H9 (cell line): Measurements from ENCODE around the gene SMIM32. TPM values are rescaled to one million over a fixed set of nuclear protein-coding genes. Genes with fewer than 3 reads are reported as not detected.

Source experiments
- DNase-seq: peaks from one replicate; pipeline ENCODE4 v3.0.0-alpha.2; 2017
- H2AFZ ChIP-seq: one replicate; pipeline ENCODE4 v1.6.1; 2013; ENCODE audit warnings: mild to moderate bottlenecking, low read length, control low read depth, moderate library complexity
- H2AK5ac ChIP-seq: 2 replicates; pipeline ENCODE4 v1.6.1; 2013; ENCODE audit warnings: low read length, control low read depth, mixed read lengths; ENCODE audit not compliant: insufficient read length
- H2BK120ac ChIP-seq: one replicate; pipeline ENCODE4 v1.6.1; 2013; ENCODE audit warnings: low read depth, mild to moderate bottlenecking, low read length, control low read depth, inconsistent platforms; ENCODE audit not compliant: poor library complexity, severe bottlenecking
- H2BK12ac ChIP-seq: 2 replicates; pipeline ENCODE4 v1.6.1; 2013; ENCODE audit warnings: low read length, control low read depth, mixed read lengths, low read depth; ENCODE audit not compliant: insufficient read length
- H2BK15ac ChIP-seq: 2 replicates; pipeline ENCODE4 v1.6.1; 2013; ENCODE audit warnings: low read depth, low read length, control low read depth
- H2BK20ac ChIP-seq: one replicate; pipeline ENCODE4 v1.6.1; 2013; ENCODE audit warnings: low read depth, mild to moderate bottlenecking, low read length, control low read depth, inconsistent platforms; ENCODE audit not compliant: poor library complexity, severe bottlenecking
- H2BK5ac ChIP-seq: 2 replicates; pipeline ENCODE4 v1.6.1; 2013; ENCODE audit warnings: low read length, control low read depth, mixed read lengths; ENCODE audit not compliant: insufficient read length
- H3K14ac ChIP-seq: 2 replicates; pipeline ENCODE4 v1.6.1; 2013; ENCODE audit warnings: low read length, control low read depth; ENCODE audit not compliant: insufficient read depth
- H3K18ac ChIP-seq: 2 replicates; pipeline ENCODE4 v1.6.1; 2013; ENCODE audit warnings: low read depth, mild to moderate bottlenecking, mixed read lengths, low read length, control low read depth; ENCODE audit not compliant: insufficient read length
- H3K23ac ChIP-seq: 2 replicates; pipeline ENCODE4 v1.6.1; 2013; ENCODE audit warnings: low read length, control low read depth, mixed read lengths, low read depth; ENCODE audit not compliant: insufficient read length
- H3K23me2 ChIP-seq: 2 replicates; pipeline ENCODE4 v1.6.1; 2013; ENCODE audit warnings: low read depth, mild to moderate bottlenecking, mixed read lengths, low read length, control low read depth; ENCODE audit not compliant: insufficient read length, poor library complexity, severe bottlenecking
- H3K27ac ChIP-seq: 2 replicates; pipeline ENCODE4 v1.5.1; 2013; ENCODE audit warnings: low read length, control low read depth, mixed read lengths, low read depth; ENCODE audit not compliant: insufficient read length
- H3K27me3 ChIP-seq: 2 replicates; pipeline ENCODE4 v1.6.1; 2013; ENCODE audit warnings: low read length, control low read depth, inconsistent platforms; ENCODE audit not compliant: insufficient read depth
- H3K4ac ChIP-seq: 2 replicates; pipeline ENCODE4 v1.6.1; 2013; ENCODE audit warnings: low read depth, mild to moderate bottlenecking, control low read depth, inconsistent platforms, low read length, moderate library complexity
- H3K4me1 ChIP-seq: 2 replicates; pipeline ENCODE4 v1.6.1; 2013; ENCODE audit warnings: low read length, control low read depth, inconsistent platforms; ENCODE audit not compliant: insufficient read depth
- H3K4me2 ChIP-seq: 2 replicates; pipeline ENCODE4 v1.6.1; 2013; ENCODE audit warnings: low read length, control low read depth, mixed read lengths; ENCODE audit not compliant: insufficient read length, insufficient read depth
- H3K56ac ChIP-seq: 2 replicates; pipeline ENCODE4 v1.6.1; 2013; ENCODE audit warnings: low read depth, mild to moderate bottlenecking, mixed read lengths, low read length, control low read depth; ENCODE audit not compliant: insufficient read length
- H3K79me1 ChIP-seq: 2 replicates; pipeline ENCODE4 v1.6.1; 2013; ENCODE audit warnings: low read depth, mild to moderate bottlenecking, moderate library complexity, low read length, control low read depth, inconsistent platforms; ENCODE audit not compliant: insufficient read depth, poor library complexity, severe bottlenecking
- H3K79me2 ChIP-seq: 2 replicates; pipeline ENCODE4 v1.6.1; 2013; ENCODE audit warnings: low read length, control low read depth, inconsistent platforms; ENCODE audit not compliant: insufficient read depth
- H3K9ac ChIP-seq: 2 replicates; pipeline ENCODE4 v1.6.1; 2013; ENCODE audit warnings: low read length, control low read depth, mixed read lengths; ENCODE audit not compliant: insufficient read length; ENCODE audit errors: extremely low read depth
- H3K9me3 ChIP-seq: one replicate; pipeline ENCODE4 v1.6.1; 2013; ENCODE audit warnings: low read depth, low read length, inconsistent platforms; ENCODE audit not compliant: control insufficient read depth
- H3T11ph ChIP-seq: one replicate; pipeline ENCODE4 v1.6.1; 2013; ENCODE audit warnings: mild to moderate bottlenecking, low read length, control low read depth, inconsistent platforms
- H4K20me1 ChIP-seq: one replicate; pipeline ENCODE4 v1.6.1; 2013; ENCODE audit not compliant: control insufficient read depth, insufficient read length, insufficient read depth
- H4K5ac ChIP-seq: 2 replicates; pipeline ENCODE4 v1.6.1; 2013; ENCODE audit warnings: low read depth, mild to moderate bottlenecking, mixed read lengths, low read length, control low read depth; ENCODE audit not compliant: insufficient read length
- H4K8ac ChIP-seq: replicated peaks from 2 replicates; pipeline ENCODE4 v1.6.1; 2013; ENCODE audit warnings: low read length, control low read depth, mixed read lengths, low read depth; ENCODE audit not compliant: insufficient read length
- H4K91ac ChIP-seq: 2 replicates; pipeline ENCODE4 v1.6.1; 2013; ENCODE audit warnings: low read depth, mild to moderate bottlenecking, moderate library complexity, mixed read lengths, low read length, control low read depth; ENCODE audit not compliant: insufficient read length
- H3K27ac Mint-ChIP-seq, 3 experiments: 2 replicates in 2 of 3; 3 replicates in 1 of 3; pipeline ENCODE4 v1.8.0; 2020 to 2021; ENCODE audit warnings: mixed read lengths in 3 of 3, mild to moderate bottlenecking in 1 of 3, moderate library complexity in 1 of 3
- H3K27me3 Mint-ChIP-seq: 2 replicates; pipeline ENCODE4 v1.8.0; 2021; ENCODE audit warnings: low read depth, mild to moderate bottlenecking, moderate library complexity, mixed read lengths
- H3K36me3 Mint-ChIP-seq, 3 experiments: 2 replicates in 2 of 3; 3 replicates in 1 of 3; pipeline ENCODE4 v1.8.0; 2020 to 2021; ENCODE audit warnings: low read depth in 3 of 3, mixed read lengths in 3 of 3; ENCODE audit not compliant: insufficient read depth in 1 of 3
- H3K4me1 Mint-ChIP-seq, 2 experiments: 2 replicates each; pipeline ENCODE4 v1.8.0; 2020; ENCODE audit warnings: mixed read lengths in 2 of 2
- H3K4me3 Mint-ChIP-seq, 2 experiments: 2 replicates in 1 of 2; 3 replicates in 1 of 2; pipeline ENCODE4 v1.8.0; 2020 to 2021; ENCODE audit warnings: mild to moderate bottlenecking in 2 of 2, mixed read lengths in 2 of 2, moderate library complexity in 1 of 2
- H3K9me3 Mint-ChIP-seq, 2 experiments: 2 replicates in 1 of 2; 3 replicates in 1 of 2; pipeline ENCODE4 v1.8.0; 2020; ENCODE audit warnings: mild to moderate bottlenecking in 2 of 2, mixed read lengths in 2 of 2, moderate library complexity in 1 of 2
- WGBS: extraction: QIAGEN DNeasy Blood & Tissue Kit; methylation state at CpG from one replicate; pipeline ENCODE4 v1.1.7; 2013; ENCODE audit warnings: missing lambda C conversion rate, low lambda C conversion rate, mixed read lengths; ENCODE audit not compliant: insufficient read length; ENCODE audit errors: extremely low coverage; 5-methylcytosine and 5-hydroxymethylcytosine counted together
- total RNA-seq: library from RNA; stranded (reverse); gene quantifications from 2 replicates; pipeline ENCODE4 v1.2.1, GENCODE V29; 2021
- TF ChIP-seq, protein P1 (sequence below): fragments of 200-600 bp; sonication (generic); conservative IDR thresholded peaks from 3 replicates; pipeline ENCODE4 v1.8.0; 2021; ENCODE audit warnings: antibody characterized with exemption, mild to moderate bottlenecking

SMIM32 gene
- total RNA-seq, 1 experiment from 2014 or later, result not detected

DNA sequence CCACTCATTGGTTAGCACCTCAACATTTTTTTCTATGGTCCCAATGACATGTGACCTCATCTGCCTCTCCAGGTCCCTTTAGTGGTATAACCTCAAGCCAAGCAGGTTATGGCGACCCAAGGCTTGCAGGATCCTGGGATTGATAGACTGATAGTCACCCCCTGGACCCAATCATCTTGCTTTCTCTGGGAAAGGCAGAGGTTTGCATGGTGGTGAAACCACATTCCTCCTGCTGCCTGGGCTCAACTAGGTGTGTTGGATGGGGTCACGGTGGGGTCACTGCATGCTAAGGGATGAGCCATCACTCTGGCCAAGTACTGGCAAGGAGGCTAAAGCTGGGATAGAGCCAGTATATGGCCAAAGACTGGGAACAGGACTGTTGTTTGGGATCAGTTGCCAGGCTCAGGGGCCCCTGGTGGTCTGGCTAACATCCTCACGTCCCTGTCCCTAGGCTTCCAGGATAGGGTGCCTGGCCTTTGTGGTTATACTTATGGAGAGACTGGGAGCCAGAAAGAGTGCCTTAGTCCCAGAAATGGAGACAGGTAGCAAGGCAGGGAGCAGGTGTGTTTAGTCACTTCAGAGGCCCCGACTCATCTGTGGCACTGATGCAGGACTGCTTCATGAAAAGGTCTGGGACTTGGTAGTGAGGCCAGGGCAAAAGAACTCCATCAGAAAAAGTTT lies 4.6 kb upstream of the SMIM32 start:
- Histone ChIP-seq H3K9me3 (no peaks in the 10 kb centered on the region), H3K14ac (no peak overlapping the region), H2BK20ac (no peak overlapping the region), H3K56ac (no peak overlapping the region), H3K23ac (no peak overlapping the region), H3K4me1 (0 out of 2 replicates have a peak, but pooled peaks cover 4% of the 10 kb centered on the region), H2AK5ac (no peak overlapping the region), H3K4ac (no peak overlapping the region), H3K79me2 (no peaks in the 10 kb centered on the region), H3K18ac (no peak overlapping the region), H3K4me2 (no peak overlapping the region), H3K9ac (no peak overlapping the region), H3K27me3 (peaks cover 58% of the 10 kb centered on the region), H4K91ac (no peak overlapping the region), H2BK15ac (no peak overlapping the region), H2BK12ac (no peak overlapping the region), H3T11ph (no peak overlapping the region), H4K20me1 (no peaks in the 10 kb centered on the region), H3K27ac (no peak overlapping the region), H2BK120ac (no peak overlapping the region), H4K8ac (no peak overlapping the region), H3K23me2 (peaks cover 4% of the 10 kb centered on the region), H2BK5ac (no peak overlapping the region), H4K5ac (no peak overlapping the region), H3K79me1 (no peaks in the 10 kb centered on the region), H2AFZ (no peak overlapping the region)
- H3K27ac Mint-ChIP-seq, result no peak overlapping the region
- peaks cover 100% of the 10 kb centered on the region for H3K27me3 Mint-ChIP-seq
- no peak for DNase-seq
- H3K9me3 Mint-ChIP-seq, result no peaks in the 10 kb centered on the region
- TF ChIP-seq, protein P1, sequence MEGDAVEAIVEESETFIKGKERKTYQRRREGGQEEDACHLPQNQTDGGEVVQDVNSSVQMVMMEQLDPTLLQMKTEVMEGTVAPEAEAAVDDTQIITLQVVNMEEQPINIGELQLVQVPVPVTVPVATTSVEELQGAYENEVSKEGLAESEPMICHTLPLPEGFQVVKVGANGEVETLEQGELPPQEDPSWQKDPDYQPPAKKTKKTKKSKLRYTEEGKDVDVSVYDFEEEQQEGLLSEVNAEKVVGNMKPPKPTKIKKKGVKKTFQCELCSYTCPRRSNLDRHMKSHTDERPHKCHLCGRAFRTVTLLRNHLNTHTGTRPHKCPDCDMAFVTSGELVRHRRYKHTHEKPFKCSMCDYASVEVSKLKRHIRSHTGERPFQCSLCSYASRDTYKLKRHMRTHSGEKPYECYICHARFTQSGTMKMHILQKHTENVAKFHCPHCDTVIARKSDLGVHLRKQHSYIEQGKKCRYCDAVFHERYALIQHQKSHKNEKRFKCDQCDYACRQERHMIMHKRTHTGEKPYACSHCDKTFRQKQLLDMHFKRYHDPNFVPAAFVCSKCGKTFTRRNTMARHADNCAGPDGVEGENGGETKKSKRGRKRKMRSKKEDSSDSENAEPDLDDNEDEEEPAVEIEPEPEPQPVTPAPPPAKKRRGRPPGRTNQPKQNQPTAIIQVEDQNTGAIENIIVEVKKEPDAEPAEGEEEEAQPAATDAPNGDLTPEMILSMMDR, result no peak
- peaks cover 27 to 40% of the 10 kb centered on the region in 2 experiments for H3K4me1 Mint-ChIP-seq
- H3K36me3 Mint-ChIP-seq, result peaks cover 0 to 2% (median 0%) of the 10 kb centered on the region in 3 experiments; a peak in 2 of 7 replicates
- no CpG with 5 or more reads among the region's 4 CpGs for WGBS
- no peak overlapping the region for H3K4me3 Mint-ChIP-seq
